H1 (cell line): ENCODE measurements around the gene FAM149B1. TPM values are rescaled to one million over a fixed set of nuclear protein-coding genes. Genes with fewer than 3 reads are reported as not detected.

ENCODE experiments used
- CTCF ChIA-PET: fragments of 300-600 bp; sonication (Branson Sonifier 250); formaldehyde crosslinking; loops from one replicate; lab custom pipeline; 2021; ENCODE audit not compliant: partially characterized antibody; lab: Charles Lee
- POLR2A ChIA-PET: fragments of 300-600 bp; sonication (Branson Sonifier 250); formaldehyde crosslinking; loops from one replicate; lab custom pipeline; 2021; ENCODE audit warnings: inconsistent platforms; ENCODE audit not compliant: partially characterized antibody; lab: Charles Lee
- DNase-seq, 2 experiments: peaks; one replicate each; pipeline versions ENCODE4 v3.0.0 to v3.0.0-alpha.2; 2010 to 2022; ENCODE audit warnings: low spot score in 2 of 2, low read depth in 1 of 2, mixed read lengths in 1 of 2
- FAIRE-seq: peaks from 2 replicates; lab custom pipeline; 2011; peaks lifted over from hg19 to GRCh38; lab: Jason Lieb, UNC
- H2AFZ ChIP-seq: 2 replicates; pipeline ENCODE4 v1.8.1; 2012; ENCODE audit warnings: low read length, inconsistent platforms
- H2AK5ac ChIP-seq: 2 replicates; pipeline ENCODE4 v1.6.1; 2013; ENCODE audit warnings: low read depth, low read length
- H2BK120ac ChIP-seq: replicated peaks from 2 replicates; pipeline ENCODE3; 2013; ENCODE audit warnings: low read depth, low read length, inconsistent platforms
- H2BK12ac ChIP-seq: 2 replicates; pipeline ENCODE4 v1.6.1; 2013; ENCODE audit warnings: low read depth, low read length
- H2BK15ac ChIP-seq: 2 replicates; pipeline ENCODE4 v1.6.1; 2013; ENCODE audit warnings: low read length
- H2BK20ac ChIP-seq: 2 replicates; pipeline ENCODE4 v1.6.1; 2013; ENCODE audit warnings: low read length
- H2BK5ac ChIP-seq: 2 replicates; pipeline ENCODE4 v1.6.1; 2013; ENCODE audit warnings: low read depth, low read length
- H3K14ac ChIP-seq: 2 replicates; pipeline ENCODE4 v1.6.1; 2013; ENCODE audit warnings: inconsistent platforms; ENCODE audit not compliant: insufficient read length
- H3K18ac ChIP-seq: 2 replicates; pipeline ENCODE4 v1.6.1; 2013; ENCODE audit warnings: low read length; ENCODE audit errors: extremely low read depth
- H3K23ac ChIP-seq: 2 replicates; pipeline ENCODE4 v1.6.1; 2013; ENCODE audit warnings: inconsistent platforms; ENCODE audit not compliant: insufficient read length
- H3K23me2 ChIP-seq: 2 replicates; pipeline ENCODE4 v1.6.1; 2013; ENCODE audit warnings: low read depth, low read length
- H3K27ac ChIP-seq: 2 replicates; pipeline ENCODE4 v1.6.1; 2011; ENCODE audit warnings: low read depth, low read length, inconsistent platforms
- H3K27me3 ChIP-seq, 4 experiments: replicated peaks in 1 of 4; 1 replicate in 1 of 4; 2 replicates in 3 of 4; pipeline versions ENCODE4 v1.6.1 to v1.8.1; 2011 to 2013; ENCODE audit warnings: low read length in 3 of 4, mild to moderate bottlenecking in 3 of 4, inconsistent platforms in 2 of 4, mixed read lengths in 2 of 4, moderate library complexity in 1 of 4; ENCODE audit not compliant: control insufficient read depth in 3 of 4, insufficient read depth in 3 of 4; ENCODE audit errors: extremely low read depth in 1 of 4
- H3K36me3 ChIP-seq, 4 experiments: 2 replicates each; pipeline versions ENCODE4 v1.6.1 to v1.8.1; 2011 to 2013; ENCODE audit warnings: mild to moderate bottlenecking in 4 of 4, low read length in 3 of 4, moderate library complexity in 2 of 4, control low read depth in 1 of 4, inconsistent platforms in 1 of 4; ENCODE audit not compliant: insufficient read depth in 4 of 4, control insufficient read depth in 2 of 4
- H3K4ac ChIP-seq: replicated peaks from 2 replicates; pipeline ENCODE3; 2013; ENCODE audit warnings: low read length, low read depth, mixed read lengths, inconsistent platforms; ENCODE audit not compliant: insufficient read length
- H3K4me1 ChIP-seq, 4 experiments: replicated peaks in 1 of 4; 1 replicate in 1 of 4; 2 replicates in 3 of 4; pipeline versions ENCODE4 v1.6.1 to v1.8.1; 2011 to 2013; ENCODE audit warnings: low read length in 3 of 4, inconsistent platforms in 2 of 4, mixed read lengths in 1 of 4; ENCODE audit not compliant: insufficient read depth in 4 of 4, control insufficient read depth in 3 of 4
- H3K4me2 ChIP-seq, 2 experiments: 2 replicates each; pipeline versions ENCODE4 v1.6.1 to v1.8.1; 2011 to 2013; ENCODE audit warnings: low read depth in 2 of 2, low read length in 2 of 2, control low read depth in 1 of 2, inconsistent platforms in 1 of 2, mild to moderate bottlenecking in 1 of 2; ENCODE audit not compliant: insufficient read depth in 1 of 2
- H3K4me3 ChIP-seq, 4 experiments: fragments of 200-600, 300-600 bp in 1 of 4; sonication (generic), shearing (Covaris generic), sonication (Bioruptor Twin) in 1 of 4; 2 replicates each; pipeline versions ENCODE4 v1.5.1 to v1.8.1; 2011 to 2016; ENCODE audit warnings: low read length in 4 of 4, low read depth in 3 of 4, control low read depth in 2 of 4, inconsistent platforms in 2 of 4, mild to moderate bottlenecking in 2 of 4, mixed read lengths in 1 of 4, moderate library complexity in 1 of 4; ENCODE audit not compliant: insufficient read depth in 2 of 4; ENCODE audit errors: extremely low read depth in 1 of 4
- H3K56ac ChIP-seq: replicated peaks from 2 replicates; pipeline ENCODE3; 2013; ENCODE audit warnings: low read depth, mild to moderate bottlenecking, mixed read lengths, low read length, inconsistent platforms; ENCODE audit not compliant: insufficient read length
- H3K79me1 ChIP-seq: 2 replicates; pipeline ENCODE4 v1.6.1; 2013; ENCODE audit warnings: low read depth, low read length, control low read depth
- H3K79me2 ChIP-seq, 2 experiments: 2 replicates each; pipeline versions ENCODE4 v1.6.1 to v1.8.1; 2012 to 2013; ENCODE audit warnings: low read length in 2 of 2, mild to moderate bottlenecking in 2 of 2, inconsistent platforms in 1 of 2; ENCODE audit not compliant: insufficient read depth in 2 of 2, control insufficient read depth in 1 of 2
- H3K9ac ChIP-seq, 4 experiments: replicated peaks in 1 of 4; 1 replicate in 1 of 4; 2 replicates in 3 of 4; pipeline versions ENCODE4 v1.6.1 to v1.8.1; 2011 to 2013; ENCODE audit warnings: low read depth in 3 of 4, low read length in 3 of 4, control low read depth in 2 of 4, mild to moderate bottlenecking in 2 of 4, moderate library complexity in 2 of 4, inconsistent platforms in 1 of 4; ENCODE audit errors: extremely low read depth in 1 of 4
- H3K9me3 ChIP-seq, 2 experiments: 2 replicates each; pipeline versions ENCODE4 v1.6.1 to v1.8.1; 2012 to 2013; ENCODE audit warnings: mild to moderate bottlenecking in 2 of 2, moderate library complexity in 2 of 2, control low read depth in 1 of 2, inconsistent platforms in 1 of 2, low read depth in 1 of 2, low read length in 1 of 2, mixed read lengths in 1 of 2; ENCODE audit not compliant: insufficient read depth in 2 of 2
- H4K20me1 ChIP-seq, 2 experiments: replicated peaks in 1 of 2; 2 replicates each; pipeline versions ENCODE3 to v1.8.1; 2011 to 2013; ENCODE audit warnings: inconsistent platforms in 2 of 2, low read length in 2 of 2, mild to moderate bottlenecking in 1 of 2; ENCODE audit not compliant: insufficient read depth in 2 of 2, control insufficient read depth in 1 of 2
- H4K5ac ChIP-seq: 2 replicates; pipeline ENCODE4 v1.6.1; 2013; ENCODE audit warnings: low read length, low read depth, mixed read lengths, inconsistent platforms; ENCODE audit not compliant: insufficient read length
- H4K8ac ChIP-seq: 2 replicates; pipeline ENCODE4 v1.8.0; 2013; ENCODE audit warnings: mild to moderate bottlenecking, moderate library complexity, low read length, inconsistent platforms; ENCODE audit not compliant: insufficient read depth; ENCODE audit errors: extremely low read depth
- H4K91ac ChIP-seq: replicated peaks from 2 replicates; pipeline ENCODE3; 2013; ENCODE audit warnings: low read length, mixed read lengths, inconsistent platforms; ENCODE audit not compliant: insufficient read length
- BRCA1 ChIP-seq: IDR thresholded peaks from 2 replicates; pipeline ENCODE4 v1.6.1; 2012; ENCODE audit warnings: low read depth, low read length, improper control_type of control experiment
- CHD2 ChIP-seq: IDR thresholded peaks from 2 replicates; pipeline ENCODE4 v1.6.1; 2012; ENCODE audit warnings: low read length, improper control_type of control experiment
- JUN ChIP-seq: IDR thresholded peaks from 2 replicates; pipeline ENCODE4 v1.6.1; 2011; ENCODE audit warnings: low read depth, mild to moderate bottlenecking, improper control_type of control experiment, low read length
- KDM4A ChIP-seq: IDR thresholded peaks from one replicate; pipeline ENCODE4 v1.7.1; 2012; ENCODE audit warnings: low read depth, mild to moderate bottlenecking, moderate library complexity, low read length, inconsistent platforms; ENCODE audit not compliant: severe bottlenecking
- PHF8 ChIP-seq: fragments of 200-600 bp; sonication (generic); conservative IDR thresholded peaks from 2 replicates; pipeline ENCODE4 v1.7.1; 2012; ENCODE audit warnings: low read depth, mild to moderate bottlenecking, inconsistent platforms, low read length, moderate library complexity
- TAF1 ChIP-seq: IDR thresholded peaks from 2 replicates; pipeline ENCODE4 v1.6.1; 2011; ENCODE audit warnings: mild to moderate bottlenecking, low read depth, low read length
- WGBS, 2 experiments: shearing (Covaris generic) in 1 of 2; methylation state at CpG; one replicate each; pipeline versions ENCODE4 v1.1.6 to v1.1.7; 2013 to 2015; ENCODE audit warnings: low lambda C conversion rate in 2 of 2, mixed read lengths in 2 of 2, inconsistent platforms in 1 of 2, low coverage in 1 of 2, missing lambda C conversion rate in 1 of 2; ENCODE audit not compliant: insufficient replicate concordance in 2 of 2, insufficient coverage in 1 of 2, insufficient read length in 1 of 2; ENCODE audit errors: extremely low coverage in 1 of 2, missing lambda C conversion rate in 1 of 2; 5-methylcytosine and 5-hydroxymethylcytosine counted together
- polyA plus RNA-seq, 7 experiments: library from polyadenylated mRNA; depleted of rRNA in 3 of 7; stranded (reverse) in 5 of 7; unstranded in 2 of 7; fragments of >200 nt in 5 of 7; fragments of 200-250 nt in 2 of 7; gene quantifications; 1 replicate in 5 of 7; 2 replicates in 1 of 7; 4 replicates in 1 of 7; pipeline versions ENCODE4 v1.2.1 to v1.2.3, GENCODE V29; 2011 to 2013; ENCODE audit warnings: missing spikeins in 2 of 7, mixed read lengths in 2 of 7
- total RNA-seq: library from RNA; stranded (reverse); fragmentation: NEBNext Ultra II Directional; extraction: Animal tissue kit (Norgen Biotek cat#: 25700); gene quantifications from 2 replicates; pipeline ENCODE4 v1.2.1, GENCODE V29; 2021
- TF ChIP-seq, protein P1 (sequence below), 3 experiments: IDR thresholded peaks; 1 replicate in 2 of 3; 2 replicates in 1 of 3; pipeline versions ENCODE4 v1.5.1 to v1.6.1; 2011; ENCODE audit warnings: low read length in 3 of 3, mild to moderate bottlenecking in 3 of 3, inconsistent platforms in 2 of 3, low read depth in 1 of 3, moderate library complexity in 1 of 3; ENCODE audit not compliant: insufficient read depth in 1 of 3; ENCODE audit errors: control extremely low read depth in 1 of 3
- TF ChIP-seq, protein P2 (sequence below): IDR thresholded peaks from 2 replicates; pipeline ENCODE4 v1.6.1; 2012; ENCODE audit warnings: inconsistent platforms

The FAM149B1 gene
- total and polyA plus RNA-seq, 2 of the 8 experiments (the other 6 are each of a cell fraction or from before 2014, with no cell fraction given): 16.8 to 21.9 TPM

DNA sequence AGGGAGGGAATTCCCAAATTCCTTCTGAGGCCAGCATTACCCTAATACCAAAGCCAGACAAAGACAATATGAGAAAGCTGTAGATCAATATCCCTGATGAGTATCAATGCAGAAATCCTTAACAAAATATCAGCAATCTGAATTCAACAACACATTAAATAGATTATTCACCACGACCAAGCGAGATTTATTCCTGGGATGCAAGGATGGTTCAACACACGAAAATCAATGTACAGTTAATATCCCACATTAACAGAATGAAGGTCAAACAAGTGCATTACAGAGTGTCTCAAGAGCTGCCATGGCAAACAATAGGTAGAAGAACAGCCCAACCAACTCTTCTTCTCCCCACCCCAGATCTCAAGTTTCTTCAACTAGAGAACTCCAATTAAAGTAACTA lies 6.3 kb upstream of the FAM149B1 start:
- Histone ChIP-seq H2BK120ac (no peak overlapping the region), H4K91ac (no peak overlapping the region), H4K8ac (no peak overlapping the region), H4K20me1 (peaks cover 0 to 9% of the 10 kb centered on the region in 2 experiments), H3K9ac (no peak overlapping the region), H2AK5ac (no peak overlapping the region), H3K23ac (no peak overlapping the region), H3K4me2 (no peak overlapping the region), H3K27ac (no peak overlapping the region), H3K27me3 (no peaks in the 10 kb centered on the region), H2BK20ac (no peak overlapping the region), H2AFZ (no peak overlapping the region), H3K36me3 (peaks cover 2 to 19% (median 15%) of the 10 kb centered on the region in 4 experiments; a peak in 7 of 8 replicates), H3K4me3 (no peak overlapping the region), H3K9me3 (no peaks in the 10 kb centered on the region; a peak in 1 of 4 replicates), H4K5ac (no peak overlapping the region), H2BK5ac (no peak overlapping the region), H2BK15ac (no peak overlapping the region), H3K79me2 (peaks cover 4 to 55% of the 10 kb centered on the region in 2 experiments; a peak in 3 of 4 replicates), H3K4ac (no peak overlapping the region), H3K18ac (no peak overlapping the region), H3K23me2 (no peaks in the 10 kb centered on the region), H3K79me1 (peaks cover 2% of the 10 kb centered on the region), H2BK12ac (no peak overlapping the region), H3K56ac (no peak overlapping the region), H3K14ac (no peak overlapping the region), H3K4me1 (no peaks in the 10 kb centered on the region)
- no peak for FAIRE-seq
- no peak for DNase-seq
- WGBS, 2 experiments: 83% methylated on average over 3 of the region's 3 CpGs; no CpG with 5 or more reads in 1 of the 2 experiments
- CTCF ChIA-PET: interaction anchor here (1.0 kb wide), 1 partner anchor 43 kb away, joined by 3 read pairs; no protein-coding TSS in a partner anchor
- POLR2A ChIA-PET: no interaction called here
- TF ChIP-seq TAF1: no peak
- TF ChIP-seq JUN: no peak
- TF ChIP-seq KDM4A: no peak
- TF ChIP-seq, protein P1, sequence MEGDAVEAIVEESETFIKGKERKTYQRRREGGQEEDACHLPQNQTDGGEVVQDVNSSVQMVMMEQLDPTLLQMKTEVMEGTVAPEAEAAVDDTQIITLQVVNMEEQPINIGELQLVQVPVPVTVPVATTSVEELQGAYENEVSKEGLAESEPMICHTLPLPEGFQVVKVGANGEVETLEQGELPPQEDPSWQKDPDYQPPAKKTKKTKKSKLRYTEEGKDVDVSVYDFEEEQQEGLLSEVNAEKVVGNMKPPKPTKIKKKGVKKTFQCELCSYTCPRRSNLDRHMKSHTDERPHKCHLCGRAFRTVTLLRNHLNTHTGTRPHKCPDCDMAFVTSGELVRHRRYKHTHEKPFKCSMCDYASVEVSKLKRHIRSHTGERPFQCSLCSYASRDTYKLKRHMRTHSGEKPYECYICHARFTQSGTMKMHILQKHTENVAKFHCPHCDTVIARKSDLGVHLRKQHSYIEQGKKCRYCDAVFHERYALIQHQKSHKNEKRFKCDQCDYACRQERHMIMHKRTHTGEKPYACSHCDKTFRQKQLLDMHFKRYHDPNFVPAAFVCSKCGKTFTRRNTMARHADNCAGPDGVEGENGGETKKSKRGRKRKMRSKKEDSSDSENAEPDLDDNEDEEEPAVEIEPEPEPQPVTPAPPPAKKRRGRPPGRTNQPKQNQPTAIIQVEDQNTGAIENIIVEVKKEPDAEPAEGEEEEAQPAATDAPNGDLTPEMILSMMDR (IDR thresholded peaks at IDR 0.05; ENCODE audit: control extremely low read depth in 1 of 3, insufficient read depth in 1 of 3, low read depth in 1 of 3, low read length in 3 of 3): no peak
- TF ChIP-seq, protein P2, sequence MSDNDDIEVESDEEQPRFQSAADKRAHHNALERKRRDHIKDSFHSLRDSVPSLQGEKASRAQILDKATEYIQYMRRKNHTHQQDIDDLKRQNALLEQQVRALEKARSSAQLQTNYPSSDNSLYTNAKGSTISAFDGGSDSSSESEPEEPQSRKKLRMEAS: no peak
- no peak for TF ChIP-seq PHF8
- TF ChIP-seq BRCA1: no peak
- TF ChIP-seq CHD2: no peak
